Measurements from ENCODE around the gene NRBF2.

Gene NRBF2

GRCh38 chr10:63165249-63165648 lies 32.1 kb downstream of the NRBF2 start:
- DNase-seq = no peak

DNA sequence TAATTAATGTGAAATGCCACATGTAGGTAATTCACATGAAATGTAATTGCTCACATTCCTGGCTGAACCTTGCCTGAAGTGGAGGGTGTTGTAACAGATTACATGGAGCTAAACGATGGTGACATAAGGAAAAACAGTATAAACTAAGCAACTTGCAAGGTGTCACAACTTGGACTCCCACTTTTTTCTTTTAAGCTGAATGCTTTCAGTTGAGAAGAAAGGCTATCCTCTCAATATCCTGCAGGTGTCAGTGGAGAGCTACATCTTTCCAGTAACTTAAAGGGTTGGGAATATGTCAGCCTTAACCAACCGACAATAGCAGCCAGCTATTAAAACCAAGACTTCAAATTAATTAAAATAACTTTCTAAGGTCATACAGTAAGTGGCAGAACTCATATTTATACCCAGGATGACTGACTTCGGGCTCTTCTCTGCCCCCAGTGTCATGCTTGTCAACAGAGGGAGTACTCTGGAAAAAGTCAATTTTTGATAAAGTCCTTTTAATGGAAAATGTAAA lies 33.7 kb downstream of the NRBF2 start:
- no peak for DNase-seq

DNA sequence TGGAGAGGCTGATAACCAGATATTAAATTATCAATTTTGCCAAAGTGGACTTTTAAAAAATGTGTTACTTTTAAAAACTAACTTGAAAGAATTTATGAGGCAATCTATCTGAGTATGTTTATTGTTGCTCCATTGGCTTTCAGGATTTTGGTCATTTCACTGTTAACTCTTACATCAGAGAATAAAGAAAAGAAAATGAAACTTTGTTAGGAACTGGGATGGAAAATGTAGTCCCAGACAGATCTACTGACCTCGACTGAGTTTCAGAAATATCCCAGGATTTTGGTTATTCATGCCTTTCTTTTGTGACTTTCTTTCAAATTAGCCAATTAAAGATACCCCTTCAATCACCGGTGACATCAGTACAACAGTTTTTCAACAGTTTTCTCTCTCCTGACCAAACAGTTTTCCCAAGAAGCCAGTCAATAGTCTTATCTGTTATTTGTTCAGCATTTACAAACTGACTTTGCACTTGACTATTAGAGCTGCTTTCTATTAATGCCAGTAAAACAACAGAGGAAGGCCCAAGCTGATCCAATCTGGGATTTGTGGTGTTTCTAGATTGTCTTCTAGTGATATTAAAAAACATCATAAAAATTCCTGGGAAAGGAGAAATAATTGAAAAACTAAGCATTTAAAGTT lies 35.8 kb downstream of the NRBF2 start:
- DNase-seq = no peak

DNA sequence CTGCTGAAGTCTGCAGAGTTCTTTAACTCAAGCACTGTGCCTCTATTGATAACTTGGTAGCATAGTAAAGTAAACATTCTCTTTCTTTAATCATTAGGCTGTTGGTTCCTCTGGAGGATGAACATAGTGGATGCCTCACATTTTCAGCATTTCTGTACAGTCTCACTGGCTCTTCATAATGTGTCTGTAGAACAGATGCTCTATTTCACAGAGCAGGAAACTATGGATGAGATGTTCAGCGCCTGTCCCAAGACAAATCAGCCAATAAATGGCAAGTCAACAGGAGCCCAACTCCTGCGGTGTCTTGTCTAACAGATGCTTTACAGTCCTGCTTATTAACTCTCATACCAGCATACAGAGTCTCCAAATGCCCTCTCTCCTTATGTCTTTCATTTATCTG lies 36.5 kb downstream of the NRBF2 start:
- DNase-seq = no peak

DNA sequence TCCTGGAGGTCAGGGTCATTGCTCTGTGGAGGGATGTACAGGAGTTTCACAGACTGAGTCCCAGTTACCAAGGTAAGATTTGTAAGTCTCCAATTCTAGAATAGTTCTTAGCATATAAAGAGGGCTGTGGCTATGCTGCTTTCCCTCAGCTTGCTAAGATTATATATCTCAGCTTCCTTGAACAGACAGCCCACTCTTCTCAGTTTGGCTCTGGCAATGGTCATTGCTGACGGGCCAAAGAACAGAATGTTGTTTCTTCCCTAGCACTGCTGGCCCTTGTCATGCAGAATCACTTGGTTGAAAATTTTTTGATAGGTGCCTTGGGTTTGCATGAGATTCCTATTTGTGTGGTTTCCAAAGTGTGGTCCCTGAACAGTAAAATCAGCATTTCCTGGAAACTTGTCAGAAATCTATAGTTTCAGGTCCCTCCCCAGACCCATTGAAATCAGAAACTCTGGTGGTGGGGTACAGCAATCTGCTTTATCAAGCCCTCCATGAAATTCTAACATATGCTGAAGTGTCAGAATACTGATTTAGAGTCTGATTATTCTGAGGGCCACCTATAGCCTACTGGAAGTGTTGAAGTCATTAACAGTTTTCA lies 38.2 kb downstream of the NRBF2 start:
- no peak for DNase-seq

DNA sequence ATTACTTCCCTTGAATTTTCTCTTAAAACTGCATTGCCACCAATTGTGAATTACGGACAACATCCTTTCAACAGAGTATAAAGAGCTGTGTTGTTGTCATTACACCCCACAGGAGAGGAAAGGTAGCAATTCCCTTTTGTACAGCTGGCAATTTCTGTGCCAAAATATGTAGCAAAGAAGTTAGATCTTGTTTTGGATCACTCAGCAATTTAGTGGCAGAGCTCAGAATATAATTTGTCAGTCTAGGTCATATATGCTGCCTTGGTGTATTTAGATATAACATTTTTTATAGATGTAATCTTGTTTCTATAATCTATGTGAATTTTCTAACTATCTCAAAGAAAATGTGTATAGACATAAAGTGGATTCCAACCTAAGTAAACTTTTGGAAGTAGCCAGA lies 38.8 kb downstream of the NRBF2 start:
- no peak for DNase-seq

DNA sequence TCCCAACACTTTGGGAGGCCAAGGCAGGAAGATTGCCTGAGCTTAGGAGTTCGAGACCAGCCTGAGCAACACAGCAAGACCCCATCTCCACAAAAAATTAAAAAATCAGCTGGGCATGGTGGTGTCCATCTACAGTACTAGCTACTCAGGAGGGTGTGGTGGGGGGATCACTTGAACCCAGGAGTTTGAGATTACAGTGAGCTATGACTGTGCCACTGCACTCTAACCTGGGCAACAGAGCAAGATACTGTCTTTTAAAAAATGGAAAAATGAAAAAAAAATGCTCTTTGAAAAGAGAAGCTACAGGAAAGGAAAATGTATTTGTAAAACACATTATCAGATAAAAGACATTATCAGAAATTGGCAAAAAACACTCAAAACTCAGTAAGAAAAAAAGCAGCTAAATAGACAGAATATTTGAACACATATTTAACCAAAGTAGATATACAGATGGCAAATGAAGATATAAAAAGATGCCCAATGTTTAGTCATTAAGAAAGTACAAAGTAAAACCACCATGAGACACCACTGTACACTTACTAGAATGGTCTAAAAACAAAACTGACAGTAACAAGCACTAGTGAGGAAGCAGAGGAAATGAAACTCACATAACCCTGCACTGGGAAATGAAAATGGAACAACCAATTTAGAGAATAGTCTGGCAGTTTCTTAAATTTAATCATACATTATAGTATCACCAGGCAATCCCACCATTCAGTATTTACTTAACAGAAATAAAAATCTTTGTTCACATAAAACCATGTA lies 40.5 kb downstream of the NRBF2 start:
- no peak for DNase-seq

DNA sequence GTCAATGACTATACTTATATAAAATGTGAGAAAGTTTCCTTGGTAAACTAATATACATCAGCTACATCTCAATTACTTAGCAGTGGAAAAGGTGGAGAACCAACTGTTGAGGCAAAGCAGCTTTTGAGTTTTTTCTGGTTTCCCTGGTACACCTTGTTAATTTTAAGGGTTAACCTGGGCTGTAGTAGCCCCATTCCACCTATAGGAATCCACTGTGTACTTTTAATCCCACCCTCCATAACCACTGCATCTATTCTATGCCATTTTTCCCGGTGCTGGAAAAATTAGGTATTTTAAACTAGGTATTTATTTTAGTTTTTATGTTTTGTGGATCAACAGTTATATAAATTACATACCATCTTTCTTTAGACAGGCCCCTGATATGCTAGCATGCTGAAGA lies 42.4 kb downstream of the NRBF2 start:
- DNase-seq = no peak

DNA sequence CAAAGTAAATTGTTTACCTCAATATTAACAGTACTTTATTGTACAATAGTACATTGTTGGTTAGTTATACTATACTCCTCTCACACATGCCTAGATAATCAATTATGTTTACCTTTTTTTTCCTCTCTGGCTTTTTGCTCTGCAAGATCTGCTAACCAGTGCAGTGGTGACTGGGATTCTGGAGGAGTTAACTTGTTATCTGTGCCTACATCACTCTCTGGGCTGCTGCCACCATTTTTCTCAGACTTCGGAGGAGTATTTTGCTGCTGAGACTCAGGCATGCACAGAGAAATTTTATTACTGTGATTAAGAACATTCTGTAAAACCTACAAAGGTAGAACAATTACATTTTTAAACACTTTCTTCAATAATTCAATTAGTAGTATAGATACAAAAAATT lies 59.7 kb downstream of the NRBF2 start:
- no peak for DNase-seq

DNA sequence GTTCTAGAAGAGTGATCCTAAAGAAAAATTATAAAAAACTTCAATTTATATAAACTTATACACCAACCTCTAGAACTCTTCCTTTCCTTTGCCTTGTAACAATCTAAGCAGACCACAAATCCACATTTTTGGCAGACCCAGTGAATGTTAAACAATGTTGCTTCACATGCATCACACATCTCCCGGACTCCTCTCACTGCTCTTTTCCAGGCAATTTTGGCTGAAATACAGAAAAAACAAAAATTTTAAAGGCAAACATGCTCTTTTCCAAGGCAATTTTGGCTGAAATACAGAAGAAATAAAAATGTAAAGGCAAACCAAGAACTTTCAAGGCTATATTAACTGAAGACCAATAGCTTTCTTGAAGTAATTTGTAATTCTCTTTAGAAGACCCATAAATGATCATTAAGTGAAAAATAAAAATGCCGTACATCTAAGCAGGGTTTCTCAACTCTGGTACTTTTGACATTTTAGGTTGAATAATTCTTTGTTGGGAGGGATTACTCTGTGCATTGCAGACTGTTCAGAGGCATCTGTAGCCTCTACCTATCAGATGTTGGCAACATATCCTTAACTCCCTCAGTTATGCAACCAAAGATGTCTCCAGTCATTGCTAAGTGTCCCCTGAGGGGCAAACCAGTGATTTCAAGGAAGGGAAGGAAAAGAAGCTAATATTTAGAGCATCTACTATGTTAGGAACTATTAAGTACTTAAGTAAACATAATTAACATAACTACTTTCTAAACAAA lies 64.4 kb downstream of the NRBF2 start:
- DNase-seq = no peak

- no peak for DNase-seq
Observed at GRCh38 chr10:63199716-63200115, 66.6 kb downstream of the NRBF2 start.

GRCh38 chr10:63200431-63200830 lies 67.3 kb downstream of the NRBF2 start:
- DNase-seq = no peak

DNA sequence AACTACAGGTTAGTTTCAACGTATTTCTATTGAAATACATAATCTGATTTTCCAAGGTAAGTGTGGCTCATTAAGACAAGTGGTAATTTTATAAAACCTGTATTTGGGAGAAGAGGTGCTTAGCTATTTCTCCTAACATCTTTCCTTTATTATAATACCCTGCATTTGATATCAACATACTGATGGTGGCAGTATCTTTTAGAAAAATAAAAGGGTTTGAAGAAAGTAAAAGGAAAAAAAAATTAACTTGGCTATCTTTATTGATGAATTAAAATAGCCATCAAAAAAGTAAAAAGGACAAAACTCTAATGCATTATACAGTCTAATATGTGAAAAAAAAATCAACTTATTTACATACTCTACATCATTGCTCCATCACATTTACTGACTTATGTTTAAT lies 68.0 kb downstream of the NRBF2 start:
- no peak for DNase-seq

All from activated CD8-positive, alpha-beta memory T cell treated with anti-CD3 and anti-CD28 coated beads, Interleukin-2, amount 50 U/mL, for 48 hours (primary cell).